Epithelial cell of proximal tubule (primary cell): Measurements from ENCODE around the gene NR1D1. TPM values are rescaled to one million over a fixed set of nuclear protein-coding genes. Genes with fewer than 3 reads are reported as not detected.

ENCODE experiments used
- DNase-seq: peaks from one replicate; pipeline ENCODE4 v3.0.0-alpha.2; 2011; ENCODE audit warnings: low read depth
- H3K4me3 ChIP-seq: 2 replicates; pipeline ENCODE4 v1.5.1; 2011; ENCODE audit warnings: low read depth, mild to moderate bottlenecking, low read length
- CTCF ChIP-seq: conservative IDR thresholded peaks from 2 replicates; pipeline ENCODE4 v1.5.1; 2012; ENCODE audit warnings: low read depth, mild to moderate bottlenecking, low read length
- total RNA-seq: library from RNA; depleted of rRNA; stranded (reverse); fragments of >200 nt; gene quantifications from 2 replicates; pipeline ENCODE4 v1.2.3, GENCODE V29; 2015

Gene NR1D1
- total RNA-seq, 1 donor from 2014 or later, result 0.40 TPM

DNA sequence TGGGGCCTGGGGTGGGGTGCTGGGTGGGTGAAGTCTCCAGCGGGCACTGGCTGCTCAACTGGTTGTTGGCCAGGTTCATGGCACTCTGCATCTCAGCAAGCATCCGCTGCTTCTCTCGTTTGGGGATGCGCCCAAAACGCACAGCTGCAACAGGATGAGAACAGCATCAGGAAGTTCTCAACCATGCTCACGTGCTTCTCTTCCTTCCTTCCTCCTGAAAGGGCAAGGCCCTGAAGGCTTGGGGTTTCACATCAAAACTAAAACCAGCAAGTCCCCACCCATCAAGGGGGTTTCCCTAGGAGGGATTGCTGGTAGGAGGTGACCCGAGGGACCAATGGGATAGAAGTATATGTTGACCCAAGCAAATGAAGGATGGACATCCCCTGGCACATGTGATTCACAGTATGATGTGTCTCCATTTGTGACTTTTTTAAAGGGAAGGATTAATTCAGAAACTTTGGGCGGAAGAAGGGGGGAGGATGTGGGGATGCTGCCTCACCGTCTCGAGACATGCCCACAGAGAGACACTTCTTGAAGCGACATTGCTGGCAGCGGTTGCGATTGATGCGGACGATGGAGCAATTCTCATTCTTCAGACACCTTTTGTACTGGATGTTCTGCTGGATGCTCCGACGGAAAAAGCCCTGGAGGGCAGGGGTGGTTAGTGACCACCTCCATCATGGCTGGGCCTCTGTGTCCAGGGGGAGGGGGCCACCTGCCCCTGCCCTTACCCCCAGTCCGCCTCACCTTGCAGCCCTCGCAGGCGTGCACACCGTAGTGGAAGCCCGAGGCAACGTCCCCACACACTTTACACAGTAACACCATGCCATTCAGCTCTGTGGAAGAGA lies 4.2 kb downstream of the NR1D1 start:
- no peak for TF ChIP-seq CTCF
- no peak for DNase-seq
- H3K4me3 ChIP-seq, result no peak overlapping the region

DNA sequence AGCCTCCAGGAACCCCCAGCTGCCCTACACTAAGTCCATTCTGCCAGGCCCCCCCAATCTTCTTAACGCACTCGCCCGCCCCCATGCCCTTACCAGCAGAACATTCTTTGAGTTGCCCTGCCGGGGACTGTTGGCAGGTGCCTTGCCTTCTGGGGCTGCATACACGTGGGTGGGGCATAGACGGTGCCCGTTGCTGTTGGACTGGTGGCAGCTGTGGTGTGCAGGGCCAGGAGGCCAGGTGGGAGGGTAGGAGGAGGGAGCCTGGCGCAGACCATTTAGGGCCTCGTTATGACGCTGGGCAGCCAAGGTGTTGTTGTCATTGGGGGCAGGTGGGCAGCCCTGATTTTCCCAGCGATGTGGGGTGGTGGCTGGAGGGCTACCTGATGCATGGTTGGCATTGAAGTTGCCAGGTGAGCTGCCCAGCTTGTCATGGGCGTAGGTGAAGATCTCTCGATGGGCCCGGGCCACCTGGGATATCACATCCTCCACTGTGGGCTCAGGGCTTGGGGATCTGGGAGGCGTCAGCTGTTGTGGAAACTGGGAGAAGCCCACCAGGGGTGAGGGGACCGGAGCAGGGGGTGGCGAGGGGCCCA lies 4.9 kb downstream of the NR1D1 start:
- no peak overlapping the region for H3K4me3 ChIP-seq
- TF ChIP-seq CTCF, result no peak
- no peak for DNase-seq

DNA sequence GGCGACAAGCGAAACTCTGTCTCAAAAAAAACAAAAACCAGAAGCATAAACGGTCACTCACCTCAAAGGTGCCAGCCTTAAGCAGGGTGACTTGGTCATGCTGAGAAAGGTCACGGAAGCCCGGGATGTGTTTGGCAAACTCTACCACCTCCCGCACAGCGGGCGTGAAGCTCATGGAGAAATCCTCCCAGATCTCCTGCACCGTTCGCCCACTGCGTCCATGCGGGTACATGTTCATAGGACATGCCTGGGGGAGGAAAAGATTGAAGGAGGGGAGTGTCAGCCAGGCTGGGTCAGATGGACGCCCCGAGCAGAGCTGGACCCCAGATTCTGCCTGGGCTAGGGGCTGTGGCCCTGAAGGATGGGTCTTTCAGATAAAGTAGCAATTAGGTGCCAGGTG lies 5.5 kb downstream of the NR1D1 start:
- no peak overlapping the region for H3K4me3 ChIP-seq
- TF ChIP-seq CTCF, result no peak
- no peak for DNase-seq

DNA sequence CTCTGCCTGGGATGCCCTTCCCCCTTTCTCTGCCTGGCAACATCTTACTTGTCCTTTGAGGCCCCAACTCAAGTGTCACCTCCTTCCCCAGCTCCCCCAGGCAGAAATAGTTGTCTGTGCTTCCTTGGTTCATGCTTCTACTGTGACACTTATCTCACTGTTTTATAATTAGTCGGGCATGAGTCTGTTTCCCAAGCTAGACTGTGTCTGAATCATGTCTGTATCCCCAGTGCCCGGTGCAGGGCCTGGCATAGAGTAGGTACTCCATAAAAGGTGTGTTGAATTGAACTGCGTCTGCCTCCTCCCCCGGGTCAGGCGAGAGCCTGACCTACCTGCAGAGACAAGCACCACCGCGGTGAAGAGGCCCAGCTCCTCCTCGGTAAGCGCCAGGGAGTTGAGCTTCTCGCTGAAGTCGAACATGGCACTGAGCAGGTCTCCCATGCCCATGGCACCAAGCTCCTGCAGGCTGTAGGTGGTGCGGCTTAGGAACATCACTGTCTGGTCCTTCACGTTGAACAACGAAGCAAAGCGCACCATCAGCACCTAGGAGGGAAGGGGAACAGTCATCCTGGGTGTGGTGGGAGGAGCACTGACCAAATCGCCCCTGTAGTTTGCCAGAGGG lies 6.7 kb downstream of the NR1D1 start:
- no peak overlapping the region for H3K4me3 ChIP-seq
- DNase-seq, result no peak

DNA sequence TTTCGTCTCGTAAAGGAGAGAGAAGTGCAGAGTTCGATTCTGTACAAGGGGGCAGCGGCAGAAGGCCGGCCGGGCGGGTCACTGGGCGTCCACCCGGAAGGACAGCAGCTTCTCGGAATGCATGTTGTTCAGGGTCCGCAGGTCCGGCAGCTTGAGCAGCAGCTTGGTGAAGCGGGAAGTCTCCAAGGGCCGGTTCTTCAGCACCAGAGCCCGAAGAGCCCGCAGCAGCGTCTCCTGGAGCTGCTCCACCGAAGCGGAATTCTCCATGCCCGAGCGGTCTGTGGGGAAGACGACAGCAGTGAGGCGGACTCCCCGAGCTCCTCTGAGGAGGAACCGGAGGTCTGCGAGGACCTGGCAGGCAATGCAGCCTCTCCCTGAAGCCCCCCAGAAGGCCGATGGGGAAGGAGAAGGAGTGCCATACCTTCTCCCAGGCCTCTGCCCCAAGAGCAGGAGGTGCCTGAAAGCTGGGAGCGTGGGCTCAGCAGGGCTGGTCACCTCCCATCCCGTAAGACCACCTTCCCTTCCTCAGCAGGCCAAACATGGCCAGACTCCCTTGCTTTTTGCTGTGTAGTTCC lies 7.3 kb downstream of the NR1D1 start:
- no peak for TF ChIP-seq CTCF
- no peak for DNase-seq
- no peak overlapping the region for H3K4me3 ChIP-seq

More for the DNA sequence above, 6.7 kb downstream of the NR1D1 start:
- TF ChIP-seq CTCF, result no peak

DNA sequence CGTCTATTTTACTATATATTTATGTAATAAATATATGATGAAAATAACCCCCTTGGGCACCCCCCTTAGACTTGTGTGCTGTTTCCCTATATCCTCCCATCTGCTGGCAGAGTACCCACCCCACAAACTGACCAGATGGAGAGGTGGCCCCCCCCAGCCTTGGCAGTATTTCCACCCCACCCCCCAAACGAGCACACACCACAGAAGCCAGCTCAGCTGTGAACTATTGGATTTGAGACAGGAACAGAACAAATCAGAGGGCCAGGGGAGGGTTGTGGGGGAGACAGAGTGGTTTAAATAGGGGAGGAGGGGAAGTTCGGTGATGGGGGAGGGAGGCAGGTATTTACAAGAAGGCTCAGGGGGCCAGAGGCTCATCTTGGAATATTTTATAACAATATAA lies 7.8 kb downstream of the NR1D1 start:
- no peak for DNase-seq
- H3K4me3 ChIP-seq, result no peak overlapping the region
- TF ChIP-seq CTCF, result no peak
